ENCODE measurements around the gene DLG2.

- TF ChIP-seq CTCF (conservative IDR thresholded peaks at IDR 0.05; ENCODE audit: low read length): no peak
- TF ChIP-seq EZH2phosphoT487 (IDR thresholded peaks at IDR 0.05; ENCODE audit: borderline replicate concordance, low read depth, low read length): no peak
Measured at GRCh38 chr11:84660257-84660977, 966.7 kb downstream of the DLG2 start.
